ENCODE results near the gene POLR2C.

Gene POLR2C

DNA sequence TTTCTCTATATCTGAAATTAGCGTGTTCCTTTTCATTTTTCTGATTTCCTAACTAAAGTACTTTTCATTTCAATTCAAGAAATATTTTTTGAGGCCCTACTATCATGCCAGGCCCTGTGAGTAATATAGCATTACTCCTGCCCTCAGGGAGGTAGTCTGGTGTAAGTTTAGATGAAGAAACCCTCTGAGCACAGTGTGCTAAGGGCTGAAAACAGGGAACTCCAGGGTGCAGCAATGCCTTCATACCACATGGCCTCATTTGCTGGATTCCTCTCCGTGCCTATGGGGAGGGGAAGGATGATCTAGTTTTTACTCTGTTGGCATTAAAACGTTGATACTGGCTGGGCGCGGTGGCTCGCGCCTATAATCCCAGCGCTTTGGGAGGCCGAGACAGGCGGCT is 10.5 kb upstream of the POLR2C start:
- DNase-seq: no peak

DNA sequence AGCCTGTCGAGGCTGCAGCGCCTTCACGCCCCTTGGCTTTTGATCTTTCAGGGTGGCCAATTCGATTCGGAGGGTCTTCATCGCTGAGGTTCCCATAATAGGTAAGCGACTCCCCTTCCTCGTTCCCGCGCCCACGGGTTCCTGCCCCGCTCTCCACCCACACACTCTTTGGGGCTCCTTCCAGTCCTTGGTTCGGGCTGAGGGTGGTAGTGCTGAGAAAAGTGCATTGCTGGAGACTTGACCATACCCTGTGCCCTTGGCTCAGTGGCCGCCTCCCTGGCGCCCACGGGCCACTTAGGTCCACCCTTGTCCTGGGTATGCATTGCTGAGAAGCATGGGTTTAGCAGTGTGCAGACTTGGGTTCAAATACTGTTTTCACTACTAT is 491 bp downstream of the POLR2C start:
- no peak for DNase-seq

DNA sequence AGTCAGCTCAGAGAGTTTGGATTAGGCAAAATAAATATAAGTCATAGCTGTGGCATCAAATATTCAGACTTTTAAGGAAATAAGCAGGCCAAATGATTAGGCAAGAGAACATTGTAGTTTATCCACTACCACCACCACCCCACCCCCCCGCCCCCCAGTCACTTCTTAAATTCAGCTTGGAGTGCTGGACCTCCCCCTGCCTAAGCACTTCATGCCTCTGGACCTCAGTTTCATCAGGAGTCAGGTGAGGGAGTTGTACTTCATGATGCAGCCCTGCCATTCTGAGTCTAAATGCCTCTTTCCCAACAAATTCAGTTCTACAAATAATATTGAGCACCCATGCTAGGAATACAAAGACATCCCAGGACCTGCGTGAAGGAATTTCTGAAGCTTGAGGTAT is 2.0 kb downstream of the POLR2C start:
- DNase-seq: no peak

DNA sequence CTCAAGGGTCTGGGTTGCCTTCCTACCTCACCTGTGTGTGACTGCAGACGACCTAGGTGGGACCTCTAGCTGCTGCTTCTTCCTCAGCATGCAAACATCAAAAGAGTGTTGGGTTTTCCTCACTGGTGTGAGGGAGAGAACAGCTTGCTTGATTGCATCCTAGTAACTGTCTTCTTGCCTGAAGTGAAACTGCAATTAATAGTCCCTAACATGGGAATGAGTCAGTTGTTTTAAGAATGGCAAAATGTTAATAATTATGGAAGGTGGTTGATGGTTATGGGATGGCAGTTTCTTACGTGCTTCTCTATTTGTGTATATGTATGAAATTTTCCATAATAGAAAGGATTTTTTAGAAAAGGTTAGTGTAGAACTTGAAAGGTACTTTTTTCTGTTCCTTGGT is 5.9 kb downstream of the POLR2C start:
- DNase-seq: no peak

DNA sequence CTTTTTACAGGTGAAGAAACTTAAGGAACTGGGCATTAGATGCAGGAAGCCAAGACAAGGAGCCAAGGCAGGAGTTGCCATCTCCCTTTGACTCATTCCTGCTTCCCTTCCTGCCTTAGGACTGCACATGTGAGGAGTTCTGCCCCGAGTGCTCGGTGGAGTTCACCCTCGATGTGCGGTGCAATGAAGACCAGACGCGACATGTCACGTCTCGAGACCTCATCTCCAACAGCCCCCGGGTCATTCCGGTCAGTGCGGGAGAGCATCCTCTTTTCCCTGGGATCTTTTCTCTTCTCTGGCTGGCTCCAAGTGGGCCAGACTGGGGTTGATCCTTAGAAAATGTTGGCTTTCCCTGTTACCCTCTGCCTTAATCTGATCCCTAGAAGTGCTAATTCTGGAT is 6.6 kb downstream of the POLR2C start:
- DNase-seq: no peak

DNA sequence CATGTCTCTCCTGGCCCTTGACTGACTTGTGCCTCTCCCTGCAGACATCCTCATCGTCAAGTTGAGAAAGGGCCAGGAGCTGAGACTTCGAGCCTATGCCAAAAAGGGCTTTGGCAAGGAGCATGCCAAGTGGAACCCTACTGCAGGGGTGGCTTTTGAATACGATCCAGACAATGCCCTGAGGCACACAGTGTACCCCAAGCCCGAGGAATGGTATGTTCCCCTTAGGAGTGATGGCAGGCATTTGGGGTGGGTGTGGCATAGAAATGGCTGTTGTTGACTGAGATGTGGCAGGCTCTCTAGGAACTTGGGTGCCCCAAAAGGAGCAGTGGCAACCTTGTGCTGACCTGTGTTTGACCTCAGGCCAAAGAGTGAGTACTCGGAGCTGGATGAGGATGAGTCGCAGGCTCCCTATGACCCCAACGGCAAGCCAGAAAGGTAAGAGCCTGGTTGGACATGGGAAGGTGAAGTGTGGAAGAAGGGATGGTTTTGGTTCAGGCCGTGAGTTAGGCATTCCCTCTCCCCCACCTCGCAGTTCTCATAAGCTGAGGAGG is 7.5 kb downstream of the POLR2C start:
- DNase-seq: no peak

DNA sequence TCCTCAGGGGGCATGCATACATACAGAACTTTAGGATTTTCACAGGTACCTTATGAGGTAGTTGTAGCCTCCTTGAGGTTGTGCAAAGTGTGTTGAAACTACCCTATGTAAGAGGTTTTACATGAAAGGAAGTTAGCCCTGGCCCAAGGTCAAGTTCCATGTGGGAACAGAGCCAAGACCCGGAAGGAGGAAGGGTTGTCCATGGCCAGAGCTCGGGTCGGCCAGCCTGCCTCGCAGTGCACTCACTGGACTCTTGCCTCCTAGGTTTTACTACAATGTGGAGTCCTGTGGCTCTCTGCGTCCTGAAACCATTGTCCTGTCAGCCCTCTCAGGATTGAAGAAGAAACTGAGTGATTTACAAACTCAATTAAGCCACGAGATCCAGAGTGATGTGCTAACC is 8.2 kb downstream of the POLR2C start:
- no peak for DNase-seq

DNA sequence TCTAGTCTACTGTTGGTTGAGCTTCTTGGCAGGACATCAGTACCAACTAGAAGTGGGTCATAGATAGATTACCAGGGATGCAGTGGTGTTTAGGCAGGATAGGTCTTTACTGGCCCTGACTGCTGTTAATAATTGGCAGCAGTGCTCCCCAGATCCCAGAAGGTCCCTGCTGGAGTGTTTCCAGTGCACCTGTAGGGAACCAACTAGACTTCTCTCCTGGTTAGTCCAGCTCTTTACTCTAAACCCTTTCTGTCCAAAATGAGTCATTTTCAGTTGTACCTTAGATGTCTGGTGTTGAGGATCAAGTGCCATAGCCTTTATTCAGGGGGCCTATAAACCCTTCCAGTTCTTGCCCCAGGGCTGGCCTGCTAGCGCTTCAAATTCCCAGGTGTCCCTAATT is 8.7 kb downstream of the POLR2C start:
- DNase-seq: no peak

DNA sequence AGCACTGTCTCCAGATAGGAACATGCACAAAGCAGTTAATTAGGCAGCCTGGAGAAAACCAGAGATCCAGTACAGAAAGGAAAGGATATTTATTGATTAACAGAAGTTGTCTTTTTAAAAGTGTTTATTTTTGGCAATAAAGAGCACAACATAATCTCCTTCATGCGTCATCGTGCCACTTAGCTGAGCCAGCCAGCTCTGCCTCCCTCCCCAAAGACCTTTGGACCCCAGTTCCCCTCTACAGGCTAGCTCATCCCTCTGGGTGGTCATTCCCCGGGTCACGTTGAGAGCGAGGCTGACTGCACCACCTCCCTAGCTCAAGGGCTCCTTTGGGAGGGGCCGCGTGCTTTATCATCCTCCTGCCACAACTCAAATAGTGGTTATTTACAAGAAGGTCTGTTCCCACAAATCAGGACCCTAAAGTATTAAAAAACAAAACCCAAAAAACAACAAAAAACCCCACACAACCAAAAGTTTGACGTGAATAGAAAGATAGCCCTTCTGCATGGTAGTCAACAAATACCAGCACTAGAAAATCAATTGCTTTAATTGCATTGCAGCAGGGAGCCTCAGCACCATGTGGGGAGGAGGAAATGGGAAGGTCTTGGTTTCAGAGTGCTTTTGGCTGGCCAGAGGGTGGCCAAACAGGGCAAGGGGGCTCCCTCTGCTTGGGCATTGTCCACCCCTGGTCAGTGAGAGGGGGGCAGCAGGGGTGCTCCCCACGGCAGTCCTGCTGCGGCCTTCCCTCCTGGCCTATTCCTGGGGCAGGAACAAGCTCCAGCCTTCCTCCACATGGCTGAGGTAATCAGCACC is 9.6 kb downstream of the POLR2C start:
- no peak for DNase-seq

DNA sequence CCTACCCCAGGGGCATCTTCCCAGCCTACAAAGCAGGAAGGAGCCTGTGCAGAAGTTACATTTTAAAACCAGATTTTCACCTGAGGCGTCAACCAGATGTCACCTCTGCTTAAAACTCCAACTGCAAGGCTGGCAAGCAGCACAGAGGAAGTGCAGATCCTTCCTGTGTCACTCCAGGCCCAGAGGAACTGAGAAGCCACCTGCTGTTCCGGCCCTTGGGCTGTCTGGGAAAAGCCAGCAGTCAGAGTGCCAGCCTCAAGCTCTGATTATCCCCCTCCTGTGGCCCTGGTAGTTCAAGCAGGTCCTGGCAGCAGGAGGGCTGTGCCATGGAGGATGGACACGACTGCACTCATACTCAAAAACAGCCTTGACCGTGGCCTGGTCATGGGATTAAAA is 10.2 kb downstream of the POLR2C start:
- no peak for DNase-seq

DNA sequence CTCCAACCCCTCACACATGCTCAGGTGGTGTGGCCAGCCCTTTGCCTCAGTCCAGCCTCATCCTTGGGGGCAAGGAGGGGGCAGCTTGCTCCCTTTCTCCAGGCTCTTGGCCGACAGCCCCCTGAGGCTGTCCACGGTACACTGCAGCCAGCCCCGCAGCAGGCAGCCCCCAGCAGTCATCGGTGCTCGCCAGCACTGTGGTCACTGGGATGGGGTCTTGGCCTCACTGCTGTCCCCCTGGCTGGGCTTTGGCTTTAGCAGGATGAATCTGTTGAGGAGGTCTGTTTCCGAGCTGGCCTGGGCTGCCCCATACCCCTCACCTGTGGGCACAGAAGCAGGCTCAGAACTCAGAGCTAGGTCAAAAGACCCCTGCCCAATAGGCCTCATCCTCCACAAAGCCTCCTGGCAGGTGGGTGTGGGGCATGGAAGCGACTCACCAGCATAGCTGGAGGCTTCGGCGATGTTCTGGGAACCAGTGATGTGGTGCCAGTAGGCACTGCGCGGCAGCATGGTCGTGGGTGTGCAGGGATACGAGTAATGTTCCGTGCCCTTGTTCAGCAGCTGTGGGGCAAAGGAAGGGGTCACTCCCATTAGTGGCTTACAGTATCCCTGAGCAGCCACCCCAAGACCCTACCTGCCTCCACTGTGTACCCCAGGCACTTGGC is 10.8 kb downstream of the POLR2C start:
- no peak for DNase-seq

DNA sequence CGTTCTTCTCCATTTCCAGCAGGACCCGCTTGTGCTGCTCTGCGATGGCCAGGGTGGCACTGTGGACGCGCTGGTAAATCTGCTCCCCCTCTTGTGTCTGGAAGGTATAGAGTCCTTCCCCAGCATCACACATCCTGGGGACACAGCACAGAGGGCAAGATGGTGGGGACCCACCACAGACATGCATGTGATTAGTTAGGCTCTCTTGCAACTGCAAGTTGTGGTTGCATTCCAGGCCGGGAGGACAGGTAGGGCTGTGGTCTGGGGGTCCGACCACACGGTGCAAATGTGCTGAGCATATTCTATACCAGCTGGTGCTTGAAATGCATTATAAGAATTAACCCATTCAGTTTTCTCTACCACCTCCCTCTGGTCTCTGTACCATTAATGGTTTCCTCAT is 11.4 kb downstream of the POLR2C start:
- no peak for DNase-seq

DNA sequence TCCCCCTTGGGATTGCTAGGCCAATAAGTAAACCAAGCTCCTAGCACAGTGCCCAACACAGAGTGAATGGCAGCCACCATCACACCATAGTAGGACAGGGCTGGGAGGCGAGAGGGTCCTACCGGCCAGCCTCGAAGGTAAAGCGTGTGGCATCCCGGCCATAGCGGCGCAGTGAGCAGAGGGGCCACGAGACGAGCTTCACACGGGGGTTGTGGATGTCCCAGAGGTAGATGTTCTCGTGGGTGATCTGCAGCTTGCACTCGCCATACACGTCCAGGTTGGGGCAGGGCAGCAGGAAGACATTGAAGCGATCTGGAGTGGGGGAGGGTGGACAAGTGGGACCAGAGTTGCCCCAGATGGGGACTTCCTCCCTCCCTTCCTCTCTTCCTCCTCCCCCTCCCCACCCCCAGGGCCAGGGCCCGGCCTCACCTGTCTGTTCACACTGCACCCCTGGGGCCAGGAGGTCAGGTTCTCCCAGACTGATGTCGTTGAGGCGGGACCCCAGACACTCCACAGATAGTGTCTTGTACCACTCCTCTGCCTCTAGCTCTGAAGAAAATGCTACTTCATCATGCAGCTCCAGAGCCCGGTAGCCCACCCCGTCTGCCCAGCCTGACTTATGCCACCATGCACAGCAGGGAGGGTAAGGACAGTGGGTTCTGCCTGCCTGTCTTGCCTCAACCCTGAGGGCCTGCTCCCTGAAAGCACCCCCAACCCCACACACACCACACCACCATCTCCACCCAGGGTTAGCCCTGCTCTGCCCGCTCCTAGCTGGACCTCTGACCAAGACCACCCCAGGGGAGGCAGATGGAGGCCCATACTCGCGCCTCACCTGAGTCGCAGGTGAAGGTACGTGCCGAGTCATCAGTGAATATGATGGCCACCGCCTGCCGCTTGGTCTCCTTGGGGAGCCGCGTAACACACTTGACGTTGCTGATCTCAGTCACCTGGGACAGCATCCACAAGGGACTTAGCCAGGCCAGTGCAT is 12.5 kb downstream of the POLR2C start:
- DNase-seq: no peak

DNA sequence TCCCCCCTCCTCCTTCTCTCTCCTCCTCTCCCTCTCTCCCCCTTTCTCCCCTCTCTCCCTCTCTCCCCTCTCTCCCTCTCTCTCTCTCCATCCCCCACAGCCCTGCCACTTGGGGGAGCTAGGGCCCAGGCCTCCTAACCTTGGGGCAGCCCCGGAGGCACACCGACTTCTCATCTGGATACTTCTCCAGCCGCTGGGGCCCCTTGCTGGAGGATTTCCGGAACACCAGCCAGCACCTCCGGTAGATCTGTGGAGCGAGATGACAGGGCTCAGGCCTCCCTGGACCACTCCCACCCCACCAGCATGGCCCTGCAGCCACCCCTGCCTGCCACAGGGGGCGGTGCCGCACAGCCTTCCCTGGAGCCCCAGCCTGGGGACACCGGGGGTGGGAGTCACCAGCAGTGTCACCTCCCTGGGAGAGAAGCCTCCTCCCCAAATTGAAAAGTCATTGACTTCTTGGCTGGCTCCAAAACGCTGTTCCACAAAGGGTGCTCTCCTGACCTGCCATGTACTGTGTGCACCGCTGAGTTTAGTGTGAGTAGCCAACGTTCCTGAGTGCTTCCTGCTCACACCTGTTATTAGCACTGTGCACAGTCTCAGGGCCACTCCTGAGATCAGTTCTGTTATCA is 13.3 kb downstream of the POLR2C start:
- peak; percentile 70 for DNase-seq

DNA sequence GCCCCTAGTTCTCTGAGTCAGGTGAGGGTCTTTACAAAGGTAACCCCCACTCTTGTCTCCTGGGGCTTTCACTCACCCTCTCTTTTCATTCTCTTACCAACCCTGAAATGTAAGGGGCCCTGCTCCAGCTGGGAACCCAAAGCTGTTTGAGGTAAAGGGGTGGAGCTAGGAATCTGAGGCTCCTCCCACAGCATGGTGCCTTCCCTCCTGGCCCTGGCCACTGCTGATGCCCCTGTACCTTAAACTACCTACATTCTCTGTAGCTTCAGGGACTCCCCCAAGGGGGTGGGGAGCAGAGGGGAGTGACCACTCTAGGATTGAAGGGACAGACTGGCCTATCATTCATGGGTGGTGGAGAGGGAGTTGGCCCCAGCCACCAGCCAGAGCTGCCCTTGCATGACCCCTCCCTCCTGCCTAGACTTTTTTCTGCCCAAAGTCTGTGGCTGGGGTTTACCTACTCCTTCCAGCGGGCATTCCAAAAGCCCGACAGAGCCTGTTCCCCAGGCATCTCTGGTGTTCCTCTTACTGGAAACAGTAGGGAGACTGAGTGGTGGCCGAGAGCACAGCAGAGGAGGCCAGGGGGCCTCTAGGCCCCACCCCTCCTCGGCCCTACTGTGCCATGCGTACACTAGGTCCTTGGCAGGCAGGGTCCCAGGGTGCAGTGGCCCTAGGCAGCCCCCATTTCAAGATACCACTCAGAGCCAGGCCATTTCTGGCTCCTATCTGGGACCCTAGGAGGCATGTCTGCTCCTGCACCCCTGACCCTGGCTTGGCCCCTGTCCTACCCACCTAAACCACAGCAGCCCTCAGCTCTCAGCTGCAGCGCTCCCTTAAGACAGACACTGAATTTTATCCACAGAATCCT is 14.3 kb downstream of the POLR2C start:
- DNase-seq: no peak

DNA sequence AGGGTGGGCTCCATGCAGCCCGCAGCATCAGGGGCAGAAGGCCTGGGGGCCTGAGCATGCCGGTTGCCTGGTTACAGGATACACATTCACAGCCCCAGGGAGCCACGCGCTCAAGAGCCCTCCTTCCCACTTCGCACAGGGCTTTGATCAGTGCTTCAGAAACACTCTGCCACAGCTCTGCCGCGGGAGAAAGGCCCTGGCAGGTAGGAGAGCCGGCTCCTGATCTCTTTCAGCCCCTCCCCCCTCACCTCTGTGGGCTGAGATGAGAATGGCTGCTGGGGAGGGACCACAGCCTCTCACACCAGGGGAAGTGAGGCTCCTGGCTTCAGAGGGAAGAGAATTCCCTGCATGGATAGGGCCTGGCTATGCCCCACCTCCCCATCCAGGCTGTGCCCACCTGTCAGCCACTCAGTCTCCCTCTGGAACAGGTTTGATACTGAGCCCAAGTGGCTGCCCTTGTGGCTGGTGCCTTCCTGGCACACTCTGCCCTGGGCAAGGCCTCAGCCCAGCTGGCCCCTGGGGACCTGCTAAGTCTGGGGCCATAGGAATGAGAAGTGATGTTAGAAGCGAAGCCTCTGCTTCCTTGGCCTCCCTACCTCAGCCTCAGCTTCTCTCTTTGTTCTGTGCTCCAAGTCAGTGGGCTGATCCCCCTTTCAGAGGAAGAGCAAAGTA is 15.2 kb downstream of the POLR2C start:
- no peak for DNase-seq

DNA sequence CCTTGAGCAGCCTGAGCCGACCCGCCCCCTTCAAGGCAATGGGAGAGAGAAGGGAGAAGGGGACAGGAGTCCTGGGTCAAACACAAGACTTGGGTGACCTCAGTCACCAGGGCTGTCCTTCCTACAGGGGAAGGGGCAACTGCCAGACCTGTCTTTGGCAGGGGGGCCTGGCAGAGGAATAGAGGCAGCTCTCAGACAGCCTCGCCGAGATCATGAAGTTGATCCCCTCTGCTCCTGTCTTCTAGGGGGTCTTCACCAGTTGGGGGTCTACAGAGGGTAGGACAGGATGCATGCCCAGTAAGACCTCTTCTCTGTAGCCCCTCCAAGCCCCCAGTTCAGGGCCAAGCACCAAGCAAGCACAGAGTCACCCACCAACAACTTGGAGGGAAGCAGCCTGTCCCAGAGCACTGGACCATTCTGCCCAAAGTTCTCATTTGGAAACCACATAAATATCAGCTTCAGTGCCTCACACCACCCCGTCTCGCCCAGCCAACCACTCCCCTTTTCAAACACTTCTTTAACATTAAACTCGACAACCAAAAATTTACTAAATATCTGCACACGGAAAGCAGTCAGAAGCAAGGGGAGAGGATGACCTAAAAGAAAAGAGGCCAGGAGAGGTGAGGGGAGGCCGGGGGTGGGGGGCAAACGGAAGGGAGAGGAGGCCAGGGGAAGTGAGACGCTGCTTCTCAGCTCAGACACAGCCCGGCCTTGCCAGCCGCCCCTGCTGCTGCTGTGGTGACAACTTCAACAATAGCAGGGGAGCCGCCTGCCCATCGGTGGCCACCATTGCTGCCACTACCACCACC is 16.1 kb downstream of the POLR2C start:
- no peak for DNase-seq

DNA sequence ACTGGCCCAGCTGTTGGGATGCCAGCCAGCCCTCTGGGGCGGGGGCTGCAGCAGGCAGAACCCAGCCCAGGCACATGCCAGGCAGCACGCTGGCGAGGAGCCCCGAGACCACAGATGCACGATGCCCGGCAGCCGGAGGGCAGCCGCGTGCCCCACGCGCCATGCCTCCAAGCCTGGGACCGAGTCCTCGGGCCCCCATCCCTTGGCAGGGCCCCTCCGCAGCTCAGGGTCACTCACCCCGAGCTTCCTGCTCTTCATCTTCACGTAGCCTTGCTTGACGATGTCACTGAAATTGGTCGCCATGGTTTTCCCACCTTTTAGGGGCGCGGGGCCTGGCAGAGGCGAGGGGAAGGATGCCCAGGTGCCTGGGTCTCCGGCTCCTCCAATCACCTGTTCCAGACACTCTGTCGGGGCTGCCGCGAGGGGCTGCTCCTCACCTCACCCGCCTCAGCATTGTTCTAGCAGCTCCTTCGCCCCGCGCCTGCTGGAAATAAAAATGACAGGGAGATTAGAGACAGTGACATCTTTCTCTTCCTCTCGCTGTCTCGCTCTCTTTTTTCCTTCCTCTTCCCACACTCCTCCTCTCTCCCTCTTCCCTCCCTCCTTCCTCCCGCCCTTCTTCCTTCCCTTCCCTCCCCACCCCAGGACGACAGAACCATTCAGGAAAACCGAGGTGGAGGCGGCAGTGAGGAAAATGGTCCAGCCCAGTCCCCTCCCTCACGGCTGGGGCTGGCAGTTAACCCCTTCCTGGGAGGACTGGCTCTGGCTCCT is 16.9 kb downstream of the POLR2C start:
- DNase-seq: no peak

DNA sequence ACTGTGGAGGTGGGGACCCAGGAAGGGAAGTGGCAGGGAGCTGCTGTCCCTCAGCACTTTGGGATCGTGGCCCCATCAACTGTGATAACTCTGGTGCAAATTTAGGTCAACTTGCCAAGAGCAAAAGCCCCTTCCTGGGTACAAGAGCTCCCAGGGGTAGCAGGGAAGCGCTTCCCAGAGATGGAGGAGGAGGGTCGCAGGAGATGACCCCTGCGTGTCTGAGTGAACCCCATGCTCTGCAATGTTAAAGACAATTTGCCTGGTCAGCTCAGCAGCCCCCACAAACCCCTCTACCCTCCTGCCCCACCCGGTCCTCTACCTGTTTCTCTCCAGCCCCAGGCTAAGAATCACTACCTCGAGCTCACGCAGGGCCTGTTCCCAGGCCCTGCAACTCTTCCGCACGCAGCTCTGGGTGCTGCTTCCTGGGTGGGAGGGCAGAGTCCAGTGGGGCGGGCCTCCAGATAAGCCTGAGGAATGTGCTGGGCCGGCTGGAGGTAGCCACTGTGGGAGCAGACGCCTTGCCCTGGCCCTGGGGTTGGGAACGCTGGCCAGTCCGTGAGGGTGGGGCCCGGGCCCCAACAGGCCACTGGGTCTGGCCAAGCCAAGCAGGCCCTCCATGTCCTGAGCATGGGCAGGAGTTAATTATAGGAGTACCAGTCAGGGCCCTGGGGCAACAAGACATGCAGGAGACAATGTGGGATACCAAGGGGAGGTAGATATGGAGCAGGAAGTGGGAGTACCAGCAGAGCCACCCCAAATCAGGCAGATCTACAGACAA is 17.7 kb downstream of the POLR2C start:
- DNase-seq: no peak

All from GF-D8 (cell line).